ENCODE measurements around the gene KLHL2.
"Not testable (repeated sequence)": the region's sequence is repeated elsewhere in the genome, so short reads cannot be mapped to it uniquely, and the experiment has no call there.

KLHL2 gene

GRCh38 chr4:165332502-165332901 is 125.1 kb downstream of the KLHL2 start:
- DNase-seq, result no peak

- DNase-seq, result no peak
These were observed 127.9 kb downstream of the KLHL2 start for GRCh38 chr4:165335163-165335703.

- DNase-seq, result no peak
These were observed 129.4 kb downstream of the KLHL2 start for GRCh38 chr4:165336743-165337142.

GRCh38 chr4:165342340-165342739 is 135.0 kb downstream of the KLHL2 start:
- not testable (repeated sequence) for DNase-seq

GRCh38 chr4:165343353-165344191 is 136.2 kb downstream of the KLHL2 start:
- no peak for DNase-seq

- no peak for DNase-seq
These were observed 138.5 kb downstream of the KLHL2 start for GRCh38 chr4:165345666-165346417.

- no peak for DNase-seq
These were observed 140.5 kb downstream of the KLHL2 start for GRCh38 chr4:165347647-165348569.

GRCh38 chr4:165351359-165352130 is 144.2 kb downstream of the KLHL2 start:
- DNase-seq, result no peak

- no peak for DNase-seq
These were observed 148.5 kb downstream of the KLHL2 start for GRCh38 chr4:165355900-165356300.

GRCh38 chr4:165359506-165359905 is 152.1 kb downstream of the KLHL2 start:
- no peak for DNase-seq

GRCh38 chr4:165360041-165360695 is 152.8 kb downstream of the KLHL2 start:
- no peak for DNase-seq

GRCh38 chr4:165360985-165361670 is 153.8 kb downstream of the KLHL2 start:
- no peak for DNase-seq

GRCh38 chr4:165361810-165362209 is 154.4 kb downstream of the KLHL2 start:
- DNase-seq, result no peak

GRCh38 chr4:165364452-165365080 is 157.2 kb downstream of the KLHL2 start:
- DNase-seq, result no peak

GRCh38 chr4:165367040-165367439 is 159.7 kb downstream of the KLHL2 start:
- no peak for DNase-seq

GRCh38 chr4:165368114-165368513 is 160.8 kb downstream of the KLHL2 start:
- DNase-seq, result no peak

- no peak for DNase-seq
These were observed 161.2 kb downstream of the KLHL2 start for GRCh38 chr4:165368567-165368966.

GRCh38 chr4:165369522-165369921 is 162.2 kb downstream of the KLHL2 start:
- no peak for DNase-seq

GRCh38 chr4:165370530-165370929 is 163.2 kb downstream of the KLHL2 start:
- no peak for DNase-seq
